ENCODE results near the gene SFPQ. TPM values are rescaled to one million over a fixed set of nuclear protein-coding genes. Genes with fewer than 3 reads are reported as not detected.

Gene SFPQ
- total RNA-seq, 1 experiment from 2014 or later: 285 TPM

- Histone ChIP-seq H3K36me3 (ENCODE audit: control insufficient read depth, insufficient read depth, low read length) (no peaks in the 10 kb centered on the region), H3K27me3 (replicated peaks; ENCODE audit: control insufficient read depth, insufficient read depth, low read length) (no peaks in the 10 kb centered on the region), H3K4me3 (ENCODE audit: low read depth, low read length) (no peak overlapping the region), H3K4me1 (no peaks in the 10 kb centered on the region), H3K9me3 (no peaks in the 10 kb centered on the region)
- no TSS peak for BruUV-seq (replicated peaks)
- Mint-ChIP-seq H3K4me1 (ENCODE audit: low read depth, unreplicated experiment) (no peaks in the 10 kb centered on the region), H3K36me3 (ENCODE audit: insufficient read depth, unreplicated experiment) (no peaks in the 10 kb centered on the region), H3K9me3 (ENCODE audit: unreplicated experiment) (no peaks in the 10 kb centered on the region), H3K27ac (ENCODE audit: unreplicated experiment) (no peak overlapping the region), H3K27me3 (ENCODE audit: insufficient read depth, unreplicated experiment) (no peaks in the 10 kb centered on the region), H3K4me3 (ENCODE audit: unreplicated experiment) (no peak overlapping the region)
- POLR2A ChIA-PET: no interaction called here
- CTCF ChIA-PET: interaction anchor here (0.6 kb wide), 1 partner anchor 100 kb away, joined by 3 read pairs; no protein-coding TSS in a partner anchor
- TF ChIP-seq CTCF (IDR thresholded peaks at IDR 0.05; ENCODE audit: insufficient read depth in 1 of 2, low read depth in 1 of 2, low read length in 1 of 2, severe bottlenecking in 1 of 2, unreplicated experiment in 1 of 2): peak; percentile 52 to 73
- DNase-seq: peak; percentile 57 to 71
- intact Hi-C loops (cut with micrococcal nuclease; ENCODE audit: unreplicated experiment): loop anchor here (1.0 to 10.0 kb wide), 3 partner anchors 96 to 343 kb away; no protein-coding TSS in a partner anchor
Measured at GRCh38 chr1:35202048-35202719, 9.2 kb upstream of the SFPQ start.

GRCh38 chr1:35201631-35202030 is 8.7 kb upstream of the SFPQ start:
- H3K9me3 ChIP-seq: no peaks in the 10 kb centered on the region
- DNase-seq: no peak
- Mint-ChIP-seq H3K4me1 (ENCODE audit: low read depth, unreplicated experiment) (no peaks in the 10 kb centered on the region), H3K4me3 (ENCODE audit: unreplicated experiment) (no peak overlapping the region), H3K9me3 (ENCODE audit: unreplicated experiment) (no peaks in the 10 kb centered on the region), H3K36me3 (ENCODE audit: insufficient read depth, unreplicated experiment) (no peaks in the 10 kb centered on the region), H3K27ac (ENCODE audit: unreplicated experiment) (no peak overlapping the region), H3K27me3 (ENCODE audit: insufficient read depth, unreplicated experiment) (no peaks in the 10 kb centered on the region)
- no peak for TF ChIP-seq CTCF (IDR thresholded peaks at IDR 0.05; ENCODE audit: insufficient read depth in 1 of 2, low read depth in 1 of 2, low read length in 1 of 2, severe bottlenecking in 1 of 2, unreplicated experiment in 1 of 2)
- H3K4me3 ChIP-seq (ENCODE audit: low read depth, low read length): no peak overlapping the region
- intact Hi-C loops (cut with micrococcal nuclease; ENCODE audit: unreplicated experiment): loop anchor here (1.0 to 10.0 kb wide), 3 partner anchors 97 to 344 kb away; no protein-coding TSS in a partner anchor
- no peaks in the 10 kb centered on the region for H3K36me3 ChIP-seq (ENCODE audit: control insufficient read depth, insufficient read depth, low read length)
- ChIA-PET POLR2A (no interaction called here), CTCF (interaction anchor here (0.6 kb wide), 1 partner anchor 100 kb away, joined by 3 read pairs; no protein-coding TSS in a partner anchor)
- BruUV-seq (replicated peaks): no TSS peak
- no peaks in the 10 kb centered on the region for H3K27me3 ChIP-seq (replicated peaks; ENCODE audit: control insufficient read depth, insufficient read depth, low read length)
- H3K4me1 ChIP-seq: no peaks in the 10 kb centered on the region

- DNase-seq: peak; percentile 72 to 85
- peak overlapping the region; percentile 52 for H3K4me3 ChIP-seq (ENCODE audit: low read depth, low read length)
- peak overlapping the region; percentile 88 for H3K27ac Mint-ChIP-seq (ENCODE audit: unreplicated experiment)
- H3K36me3 ChIP-seq (ENCODE audit: control insufficient read depth, insufficient read depth, low read length): no peaks in the 10 kb centered on the region; the same call in 1 of the 2 replicates
- ChIA-PET CTCF (no interaction called here), POLR2A (interaction anchor here (0.5 to 1.0 kb wide), 4 partner anchors 12 to 535 kb away, joined by 3 to 5 read pairs (median 4); partner anchors contain the start of gene ZMYM4)
- no peaks in the 10 kb centered on the region for H3K9me3 Mint-ChIP-seq (ENCODE audit: unreplicated experiment)
- H3K9me3 ChIP-seq: no peaks in the 10 kb centered on the region
- no peaks in the 10 kb centered on the region for H3K27me3 ChIP-seq (replicated peaks; ENCODE audit: control insufficient read depth, insufficient read depth, low read length)
- peak overlapping the region; percentile 89 for H3K4me3 Mint-ChIP-seq (ENCODE audit: unreplicated experiment)
- intact Hi-C loops (cut with micrococcal nuclease; ENCODE audit: unreplicated experiment): loop anchor here (5.0 kb wide), 1 partner anchor 365 kb away; the partner anchor contains the start of genes KIAA0319L and NCDN
- BruUV-seq (replicated peaks): no TSS peak
- H3K4me1 ChIP-seq: peaks cover 12% of the 10 kb centered on the region
- TF ChIP-seq CTCF (IDR thresholded peaks at IDR 0.05; ENCODE audit: insufficient read depth in 1 of 2, low read depth in 1 of 2, low read length in 1 of 2, severe bottlenecking in 1 of 2, unreplicated experiment in 1 of 2): no peak
- peaks cover 60% of the 10 kb centered on the region for H3K36me3 Mint-ChIP-seq (ENCODE audit: insufficient read depth, unreplicated experiment)
- H3K27me3 Mint-ChIP-seq (ENCODE audit: insufficient read depth, unreplicated experiment): no peaks in the 10 kb centered on the region
- H3K4me1 Mint-ChIP-seq (ENCODE audit: low read depth, unreplicated experiment): peaks cover 25% of the 10 kb centered on the region
Measured at GRCh38 chr1:35192056-35192852, 691 bp downstream of the SFPQ start.
